HG03378 (cell line): ENCODE measurements around the gene NKX2-8.

ENCODE experiments used
- ATAC-seq: cut with Tn5 transposase; IDR thresholded peaks from one replicate; pipeline ENCODE4 v1.9.1; 2021; ENCODE audit warnings: mild to moderate bottlenecking, moderate library complexity; ENCODE audit not compliant: unreplicated experiment

Gene NKX2-8

DNA sequence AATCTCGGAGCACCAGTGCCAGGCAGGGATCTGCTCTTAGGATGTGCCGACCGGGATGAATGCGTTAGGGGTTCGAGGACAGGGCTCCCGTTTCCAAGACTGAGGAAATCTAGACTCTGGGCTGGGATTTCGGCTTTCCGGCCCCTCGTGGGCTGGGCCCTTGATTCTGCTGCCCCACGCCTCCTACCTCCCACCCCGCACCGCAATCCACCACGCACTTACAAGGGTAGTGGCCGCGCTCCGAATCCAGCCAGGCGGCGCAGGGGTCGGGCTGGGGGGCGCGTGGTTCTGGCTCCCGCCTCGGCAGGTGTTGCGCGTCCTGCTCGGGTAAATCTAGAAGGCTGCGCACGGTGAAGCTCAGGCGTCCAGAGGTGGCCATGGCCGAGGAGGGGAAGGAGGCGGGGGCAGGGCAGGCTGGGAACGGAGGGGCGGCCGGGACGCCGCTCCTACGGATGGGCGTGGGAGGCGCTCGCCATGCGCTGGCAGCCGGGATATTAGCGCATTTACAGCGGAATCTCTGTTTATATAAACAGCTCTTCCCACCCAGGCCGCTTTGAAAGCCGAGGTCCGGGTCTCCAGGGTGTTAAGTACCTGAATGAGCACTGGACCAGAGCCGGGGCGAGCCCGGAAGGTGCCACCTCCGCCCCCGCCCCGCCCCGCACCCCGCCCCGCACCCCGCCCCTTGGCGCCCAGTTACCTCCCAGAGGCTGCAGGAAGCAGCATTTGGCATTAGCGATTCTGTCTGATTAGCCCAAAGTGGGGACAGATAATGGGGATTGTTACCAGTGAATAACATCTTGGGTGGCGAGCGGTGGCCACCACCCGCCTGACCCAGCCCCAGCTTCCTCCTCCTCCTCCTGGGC, at the start of gene NKX2-8:
NKX2-8 (minus strand) TSS at position 604 of the 863 bp plus-strand sequence; CDS start at position 379, 225 bp downstream.
- no peak for ATAC-seq

DNA sequence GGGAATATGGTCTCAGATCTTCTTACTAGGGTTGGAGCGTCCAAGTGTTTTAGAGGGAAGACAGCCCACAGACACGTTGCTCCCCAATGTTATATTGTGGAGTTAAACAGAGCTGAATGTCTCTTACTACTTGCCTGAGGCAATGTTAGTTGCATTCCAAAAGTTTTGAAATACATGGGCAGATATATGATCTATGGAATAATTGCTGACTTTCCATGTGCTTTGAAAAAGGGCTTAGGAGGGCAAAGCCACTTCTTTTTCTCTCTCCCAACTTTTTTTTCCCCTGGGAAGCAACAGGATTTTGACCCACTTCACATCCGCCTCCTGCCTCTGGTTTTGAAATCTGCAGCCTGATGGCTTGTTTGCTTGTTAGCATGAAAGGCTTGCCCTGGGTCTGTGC, 45.6 kb upstream of the NKX2-8 start:
- ATAC-seq: no peak

DNA sequence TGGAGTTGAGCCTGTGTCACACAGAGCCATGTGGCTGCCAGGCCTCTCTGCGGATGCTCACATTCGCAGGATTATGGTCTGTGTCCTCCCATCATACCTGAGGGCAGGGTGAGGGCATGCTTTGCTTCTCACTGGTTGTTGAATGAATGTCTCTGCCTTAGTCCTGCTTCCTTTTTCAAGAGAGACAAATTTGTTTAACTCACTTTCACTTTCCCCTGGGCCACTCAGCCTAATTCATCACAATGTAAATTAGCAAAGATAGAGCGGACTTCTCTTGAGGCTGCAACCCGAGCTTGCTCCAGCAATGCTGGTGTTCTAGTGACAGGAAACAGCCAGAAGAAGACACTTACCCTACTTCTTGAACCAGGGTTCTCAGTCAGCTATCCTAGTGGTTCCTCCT, 43.7 kb upstream of the NKX2-8 start:
- no peak for ATAC-seq

DNA sequence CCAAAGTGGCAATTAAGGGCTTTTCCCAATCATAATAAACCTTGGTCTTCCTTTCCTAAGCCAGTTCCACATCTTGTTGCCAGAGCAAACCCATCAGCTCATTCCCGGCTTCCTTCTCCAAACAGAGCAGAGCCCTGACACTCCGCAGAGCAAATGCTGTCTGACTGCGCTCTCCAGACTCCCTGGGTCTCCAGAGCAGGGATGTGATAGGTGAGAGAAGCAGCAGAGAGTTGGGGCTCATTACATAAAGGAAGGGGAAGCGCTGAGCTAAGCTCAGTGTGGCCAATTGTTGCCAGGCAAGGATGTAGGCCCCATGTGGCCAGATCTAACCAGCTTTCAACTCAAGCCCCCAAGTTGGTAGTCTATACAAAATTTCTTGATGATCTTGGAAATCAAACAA, 43.0 kb upstream of the NKX2-8 start:
- no peak for ATAC-seq

DNA sequence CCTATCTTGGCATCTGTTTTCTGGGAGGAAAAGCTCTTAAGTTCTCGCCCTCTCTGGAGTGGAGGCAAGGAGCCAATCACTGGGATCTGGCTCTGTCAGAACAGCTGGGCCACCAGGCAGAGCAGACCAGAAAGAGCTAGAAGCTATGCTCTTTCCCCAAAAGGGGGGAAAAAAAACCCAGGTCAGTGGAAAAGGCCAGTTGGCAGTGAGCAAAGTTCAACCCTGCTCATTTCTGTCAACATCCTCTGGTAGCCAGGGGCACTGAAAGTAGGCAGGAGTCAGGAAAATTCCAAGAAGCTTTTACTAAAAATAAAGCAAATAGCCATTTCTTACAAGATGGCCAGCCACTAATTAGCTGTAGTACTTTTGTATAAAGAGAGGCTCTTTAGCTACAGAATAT, 42.6 kb upstream of the NKX2-8 start:
- ATAC-seq: no peak

DNA sequence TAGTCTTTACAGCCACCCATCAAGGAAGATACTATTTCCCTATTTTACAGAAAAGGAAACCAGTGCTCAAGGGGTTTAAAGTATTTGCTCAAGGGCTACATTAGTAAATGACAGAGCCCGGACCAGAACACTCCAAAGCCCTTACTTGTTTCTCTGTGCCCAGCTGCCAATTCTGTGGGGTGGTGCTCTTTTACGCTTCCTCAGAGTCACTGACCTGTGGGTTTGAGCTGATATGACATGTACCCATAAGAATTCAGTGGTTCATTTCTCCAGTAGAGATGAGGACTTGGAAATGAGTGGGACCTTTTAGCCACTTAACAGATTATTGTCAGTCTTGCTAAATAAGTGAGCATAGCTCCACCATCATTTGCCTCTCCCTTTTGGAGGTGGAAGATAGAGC, 37.4 kb upstream of the NKX2-8 start:
- no peak for ATAC-seq

DNA sequence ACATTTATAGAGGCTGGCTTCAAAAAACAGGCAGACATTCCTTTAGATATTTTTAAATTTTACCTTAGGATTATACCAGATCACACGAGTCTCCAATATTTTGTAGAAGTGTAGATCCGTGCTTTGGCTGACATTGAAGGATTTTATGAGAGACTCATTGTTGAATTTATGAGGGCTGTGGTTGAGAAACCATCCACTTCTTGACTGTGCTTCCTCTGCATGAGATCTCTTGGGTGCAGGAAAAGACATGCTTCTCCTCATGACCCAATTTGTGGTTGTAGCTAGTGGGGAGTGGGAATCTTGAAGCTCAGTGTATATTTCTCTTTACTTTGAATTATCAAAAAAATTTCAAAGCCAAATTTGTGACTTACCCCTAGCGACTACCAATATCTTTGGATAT, 36.7 kb upstream of the NKX2-8 start:
- ATAC-seq: no peak

DNA sequence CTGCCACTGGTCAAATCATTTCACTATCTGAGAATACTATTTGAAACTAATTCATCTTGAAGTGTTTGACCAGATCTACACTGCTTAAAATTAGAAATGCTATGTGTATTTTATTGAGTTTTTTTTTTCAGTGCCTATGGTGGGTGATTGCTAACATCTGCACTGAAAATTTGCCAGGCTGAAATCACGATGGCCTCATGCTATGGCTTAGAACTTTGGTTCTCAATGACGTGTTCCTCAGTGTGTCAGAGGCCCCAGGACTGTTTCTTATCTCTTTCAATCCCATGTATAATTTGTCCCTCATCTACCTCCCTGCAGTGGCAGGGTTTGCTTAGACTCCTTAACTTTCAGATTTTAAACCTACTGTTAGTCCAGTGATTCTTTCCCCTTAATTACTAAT, 36.2 kb upstream of the NKX2-8 start:
- ATAC-seq: no peak

DNA sequence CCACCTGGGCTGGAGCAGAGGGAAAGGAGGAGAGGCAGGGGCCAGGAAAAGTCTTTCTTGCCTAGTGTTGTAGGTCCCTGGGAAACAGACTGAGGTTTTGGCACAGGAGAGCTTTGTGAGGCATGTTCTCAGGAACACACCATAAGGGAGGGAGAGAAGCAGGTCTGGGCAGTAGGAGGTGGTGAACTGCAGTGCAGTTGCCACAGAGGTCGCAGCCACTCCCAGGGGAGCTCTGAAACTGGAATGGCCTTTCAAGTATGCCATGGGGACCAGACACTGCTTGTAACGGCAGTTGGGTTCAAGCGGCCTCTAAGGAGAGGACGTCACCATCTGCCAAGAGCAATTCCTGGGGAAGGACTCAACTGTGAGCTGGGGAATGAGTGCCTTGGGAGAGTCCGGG, 35.4 kb upstream of the NKX2-8 start:
- ATAC-seq: no peak

DNA sequence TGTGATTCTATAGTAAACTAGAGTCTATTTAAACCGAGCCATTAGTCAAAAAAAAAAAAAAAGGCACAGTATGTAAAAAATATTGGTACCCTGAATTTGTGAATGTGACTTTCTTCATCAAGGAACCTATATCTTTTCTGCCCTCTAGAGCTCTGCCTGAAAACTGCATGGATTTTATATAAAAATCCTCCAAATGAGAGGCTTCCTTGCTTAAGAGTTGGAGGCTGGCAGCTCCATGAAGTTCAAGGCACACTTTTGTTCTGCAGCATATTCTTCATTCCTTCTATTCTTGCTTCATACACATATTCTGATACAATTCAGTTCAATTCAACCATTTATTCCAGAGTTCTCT, 23.1 kb upstream of the NKX2-8 start:
- no peak for ATAC-seq

DNA sequence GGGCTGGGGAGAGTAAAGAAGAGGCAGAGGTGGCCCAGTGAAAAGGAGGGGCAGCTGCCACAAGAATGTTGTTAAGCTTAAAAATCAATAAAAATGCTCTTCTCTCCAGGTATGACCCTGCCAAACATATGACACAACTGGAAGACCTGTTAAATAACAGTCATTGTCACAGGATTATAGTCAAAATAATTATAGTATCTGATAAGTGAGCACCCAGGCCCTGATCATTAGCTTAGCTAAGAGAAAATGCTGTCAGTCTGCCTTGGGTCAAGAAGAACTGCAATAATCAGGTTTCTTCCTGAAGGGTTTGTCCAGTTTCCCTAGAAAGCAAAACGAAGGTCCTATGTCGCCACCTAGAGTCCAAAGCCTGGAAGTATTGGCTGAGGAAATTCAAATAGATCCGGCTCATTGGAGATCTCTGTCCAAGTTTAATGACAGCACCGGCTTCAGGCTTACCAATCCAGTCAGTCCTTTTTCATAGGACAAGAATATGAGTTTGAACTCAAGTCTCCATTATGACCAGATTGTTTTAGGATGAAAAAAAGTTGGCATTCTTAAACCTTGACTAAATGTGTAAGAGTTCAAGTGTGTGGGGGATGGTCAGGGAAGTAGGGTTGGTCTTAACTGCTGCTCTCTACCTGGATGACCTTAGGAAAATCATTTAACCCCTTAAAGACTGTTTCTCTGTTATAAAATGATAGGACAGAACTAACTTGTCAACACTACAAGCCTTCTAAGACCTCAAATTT, 22.5 kb upstream of the NKX2-8 start:
- ATAC-seq: peak; percentile 84

DNA sequence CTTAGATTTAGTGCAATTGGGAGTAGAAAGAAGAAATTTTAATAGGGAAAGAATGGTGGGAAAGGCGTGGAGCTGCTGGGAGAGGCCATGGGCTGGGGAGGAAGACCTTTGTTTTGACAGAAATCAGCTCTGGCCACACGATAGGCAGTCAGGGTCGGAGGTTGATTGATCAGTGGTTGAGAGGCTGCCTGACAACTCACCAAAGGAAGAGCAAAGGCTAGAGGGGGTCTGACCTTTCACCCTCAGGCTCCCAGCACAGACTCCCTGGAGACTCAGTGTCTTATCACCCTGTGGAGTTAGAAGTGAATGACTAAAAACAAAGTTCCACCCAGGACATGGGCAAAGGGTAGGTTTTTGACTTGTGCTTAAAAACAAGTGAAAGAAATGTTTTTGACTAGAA, 18.0 kb upstream of the NKX2-8 start:
- ATAC-seq: no peak

DNA sequence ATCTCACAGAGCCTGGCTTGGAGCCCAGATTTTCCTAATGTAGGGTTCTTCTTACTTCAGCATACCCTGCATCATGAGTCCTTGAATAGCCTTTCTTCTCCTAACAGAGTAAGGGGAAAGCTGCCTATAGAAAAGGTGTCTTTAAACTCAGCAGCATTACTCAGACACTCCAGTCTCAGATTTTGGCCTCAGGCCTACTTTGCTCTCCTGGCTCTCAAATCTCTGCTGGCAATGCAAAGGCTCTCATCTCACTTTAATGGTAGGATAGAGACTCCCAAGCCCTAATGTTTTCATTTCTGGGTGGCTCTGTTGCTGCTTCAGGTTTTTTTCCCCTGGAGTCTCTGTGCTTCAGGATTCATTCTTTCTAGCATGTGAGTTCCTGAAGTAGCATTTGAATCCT, 9.1 kb upstream of the NKX2-8 start:
- ATAC-seq: no peak

DNA sequence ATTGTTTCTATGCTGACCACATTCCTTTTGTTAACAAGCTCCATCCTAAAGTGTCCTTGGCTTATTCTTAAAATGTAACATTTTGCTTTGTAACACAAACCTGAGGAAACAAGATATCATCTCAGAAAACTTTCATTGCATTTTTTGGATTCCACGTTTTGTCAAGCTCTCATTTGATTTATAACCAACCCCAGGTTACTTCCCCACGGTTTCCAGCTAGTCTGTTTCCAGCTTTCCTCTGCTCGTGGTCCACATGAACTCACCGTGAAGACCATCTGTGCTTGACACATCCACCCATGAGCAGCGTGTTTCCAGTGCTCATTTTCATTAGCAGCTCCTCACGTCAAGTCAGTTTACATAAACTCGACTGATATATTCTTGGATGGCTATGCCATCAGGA, 6.4 kb upstream of the NKX2-8 start:
- ATAC-seq: no peak

DNA sequence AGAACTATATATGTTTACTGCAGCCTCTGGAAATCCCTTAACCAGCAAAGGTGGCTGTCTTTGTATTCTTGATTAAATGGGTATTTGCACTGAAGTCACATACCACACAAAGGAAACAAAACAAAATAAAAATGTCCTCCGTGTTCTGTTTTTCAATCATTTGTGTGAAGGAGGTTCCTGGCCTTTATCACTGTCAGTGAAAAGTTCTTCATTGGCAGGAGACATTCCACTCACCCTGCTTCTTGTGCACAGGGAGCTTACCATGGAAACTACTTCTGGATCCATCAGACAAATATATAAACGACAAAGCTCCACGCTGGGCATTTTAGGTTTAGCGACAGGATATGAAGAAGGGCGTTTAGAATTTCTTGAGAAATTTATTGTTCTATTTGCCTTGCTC, 5.7 kb upstream of the NKX2-8 start:
- no peak for ATAC-seq

DNA sequence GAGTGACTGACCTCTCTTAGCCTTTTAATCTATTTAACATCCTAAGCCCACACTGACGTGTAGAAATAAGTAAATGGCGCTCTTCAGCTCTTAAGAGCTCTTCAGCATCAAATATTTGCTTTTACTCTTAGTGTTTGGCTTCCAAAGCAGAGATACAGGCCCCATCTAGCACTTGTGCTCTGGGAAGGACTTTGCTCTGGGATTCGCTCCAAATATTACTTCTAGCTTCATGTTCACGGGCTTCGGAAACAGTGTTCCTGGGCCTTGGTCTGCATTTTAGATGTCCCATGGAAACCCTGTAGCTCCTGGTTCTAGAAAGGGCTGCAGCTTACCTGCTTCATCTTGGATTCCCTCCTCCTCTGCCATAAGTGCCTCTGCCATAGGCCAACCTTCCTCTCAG, 2.7 kb upstream of the NKX2-8 start:
- no peak for ATAC-seq

DNA sequence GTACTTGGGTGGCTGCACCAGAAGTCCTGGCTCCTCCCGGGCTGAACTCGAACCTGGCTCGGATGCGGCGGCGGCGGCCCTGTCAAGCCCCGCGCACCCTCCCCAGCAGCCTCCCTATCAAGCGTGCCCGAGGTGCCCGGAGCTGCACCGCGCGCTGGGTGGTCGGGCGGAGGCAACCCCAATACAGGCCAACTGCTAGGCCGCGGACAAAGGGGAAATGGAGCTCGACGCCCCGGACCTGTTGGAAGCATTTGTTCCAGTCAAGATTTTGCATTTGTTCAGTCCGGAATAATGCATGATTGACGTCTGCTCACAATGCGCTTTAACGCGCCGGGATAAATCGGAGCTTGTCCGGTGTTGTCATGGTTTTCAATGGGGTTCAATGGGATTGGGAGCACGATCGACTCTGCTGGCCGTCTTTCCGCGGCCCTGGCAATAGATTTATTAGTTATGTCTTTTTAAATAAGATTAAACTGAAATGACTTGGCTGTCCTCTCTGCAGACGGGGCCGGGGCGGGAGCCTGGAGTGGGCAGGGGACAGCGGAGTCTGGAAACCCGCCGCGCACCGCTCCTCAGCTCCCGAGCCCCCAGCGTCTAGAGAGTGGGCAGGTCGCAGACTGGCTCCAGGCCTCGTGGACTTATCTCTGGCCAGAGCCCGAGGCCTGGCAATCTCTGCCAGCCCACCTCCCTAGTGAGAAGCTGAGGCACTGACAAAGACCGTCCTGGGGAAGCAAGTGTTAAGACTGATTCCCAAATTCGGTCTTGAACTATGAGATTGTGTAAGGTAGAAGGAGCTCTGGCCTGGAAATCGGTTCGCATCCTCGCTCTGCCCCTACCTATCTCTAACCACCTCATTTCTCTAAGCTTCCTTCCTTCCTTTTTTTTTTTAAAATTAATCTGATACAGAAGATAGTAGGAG, 1.7 kb upstream of the NKX2-8 start:
- no peak for ATAC-seq

DNA sequence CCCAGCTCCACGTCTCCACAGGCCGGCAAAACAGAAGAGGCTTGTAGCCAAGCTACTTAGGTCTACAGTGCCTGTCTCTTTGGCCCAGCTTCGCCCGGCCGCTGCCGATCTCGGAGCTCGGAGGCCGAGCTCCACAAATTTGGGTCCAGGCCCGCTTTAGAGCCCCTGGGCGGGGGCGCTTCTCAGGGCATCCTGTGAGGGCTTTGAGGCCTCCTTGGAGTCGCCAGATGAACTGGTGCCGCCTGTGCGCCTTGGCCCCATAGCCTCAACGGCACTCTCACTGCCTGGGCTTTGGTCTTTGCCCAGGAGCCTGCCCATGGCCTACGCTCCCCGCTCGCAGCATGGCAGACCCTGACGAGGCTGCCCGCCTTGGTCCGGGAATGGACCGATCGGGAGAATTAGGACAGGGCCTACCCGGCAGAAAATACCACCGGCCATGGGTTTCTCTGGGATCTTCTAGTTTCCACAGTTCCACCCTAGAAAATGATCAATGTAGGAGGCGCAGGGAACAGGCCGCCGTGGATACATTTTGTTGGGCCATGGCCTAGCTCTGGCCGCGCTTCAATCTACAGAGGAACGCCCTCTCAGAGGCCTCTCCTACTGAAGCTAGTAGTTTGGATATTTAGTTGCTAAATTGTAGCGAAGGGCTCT, 953 bp upstream of the NKX2-8 start:
- ATAC-seq: no peak

DNA sequence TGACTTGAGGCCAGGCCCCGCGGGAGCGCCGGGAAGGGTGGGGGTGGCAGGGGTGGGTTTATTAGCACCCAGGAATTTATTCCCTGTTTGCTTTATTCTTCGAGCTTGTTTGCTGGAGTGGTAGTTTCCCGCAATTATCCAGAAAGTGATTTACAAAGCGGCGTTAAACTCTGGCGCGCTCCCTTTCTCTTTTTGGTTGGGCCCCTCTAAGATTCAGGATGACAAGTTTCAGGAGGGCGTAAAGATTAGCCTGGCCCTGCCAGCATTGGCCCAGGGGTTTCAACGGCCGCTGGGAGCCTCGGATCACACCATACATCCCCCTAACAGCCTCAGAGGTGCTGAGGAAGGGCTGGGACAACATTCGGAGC, 444 bp upstream of the NKX2-8 start:
- ATAC-seq: no peak

DNA sequence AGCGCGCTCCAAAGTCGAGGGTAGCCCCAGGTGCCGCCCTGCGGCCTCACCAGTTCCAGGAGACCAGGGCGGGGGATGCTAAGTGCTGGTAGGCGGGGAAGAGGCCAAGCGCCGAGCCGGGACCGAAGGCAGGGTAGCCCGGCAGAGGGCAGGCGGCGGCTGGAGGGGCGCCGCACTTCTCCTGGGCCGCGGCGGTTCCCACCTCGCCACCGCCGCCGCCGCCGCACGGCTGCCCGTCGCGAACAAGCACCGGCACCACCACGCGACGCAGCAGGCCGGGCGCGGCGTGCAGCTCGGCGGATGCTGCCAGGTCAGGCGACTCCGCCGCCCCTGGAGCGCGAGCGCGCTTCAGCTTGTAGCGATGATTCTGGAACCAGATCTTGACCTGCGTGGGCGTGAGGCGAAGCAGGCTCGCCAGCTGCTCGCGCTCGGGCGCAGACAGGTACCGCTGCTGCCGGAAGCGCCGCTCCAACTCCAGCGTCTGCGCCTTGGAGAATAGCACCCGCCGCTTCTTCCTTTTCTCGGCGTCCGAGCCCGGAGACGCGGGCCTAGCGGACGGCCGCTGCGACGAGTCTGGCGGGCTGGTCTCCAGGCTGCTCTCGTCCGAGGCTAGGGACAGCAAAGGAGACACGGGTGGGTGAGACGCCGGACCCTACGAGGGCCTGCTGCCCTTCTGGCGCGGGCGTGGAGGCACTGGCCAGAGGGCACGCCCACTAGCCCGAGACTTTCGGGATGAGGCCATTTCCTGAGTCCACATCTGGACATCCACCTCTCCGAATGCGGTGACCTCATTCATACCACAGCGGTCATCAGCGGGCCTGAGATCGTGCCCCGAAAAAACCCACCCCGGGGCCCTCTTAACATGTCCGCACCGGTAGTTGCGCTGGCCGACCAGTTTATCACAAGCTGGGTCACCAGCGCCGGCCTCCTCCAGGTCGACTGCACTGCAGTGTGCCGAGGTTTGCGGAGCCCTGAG, 1.3 kb downstream of the NKX2-8 start:
- no peak for ATAC-seq
